GM21619 (cell line): ENCODE results near the gene MACC1.

Experiments
- ATAC-seq: cut with Tn5 transposase; IDR thresholded peaks from one replicate; pipeline ENCODE4 v1.9.1; 2021; ENCODE audit not compliant: unreplicated experiment

MACC1 gene, protein sequence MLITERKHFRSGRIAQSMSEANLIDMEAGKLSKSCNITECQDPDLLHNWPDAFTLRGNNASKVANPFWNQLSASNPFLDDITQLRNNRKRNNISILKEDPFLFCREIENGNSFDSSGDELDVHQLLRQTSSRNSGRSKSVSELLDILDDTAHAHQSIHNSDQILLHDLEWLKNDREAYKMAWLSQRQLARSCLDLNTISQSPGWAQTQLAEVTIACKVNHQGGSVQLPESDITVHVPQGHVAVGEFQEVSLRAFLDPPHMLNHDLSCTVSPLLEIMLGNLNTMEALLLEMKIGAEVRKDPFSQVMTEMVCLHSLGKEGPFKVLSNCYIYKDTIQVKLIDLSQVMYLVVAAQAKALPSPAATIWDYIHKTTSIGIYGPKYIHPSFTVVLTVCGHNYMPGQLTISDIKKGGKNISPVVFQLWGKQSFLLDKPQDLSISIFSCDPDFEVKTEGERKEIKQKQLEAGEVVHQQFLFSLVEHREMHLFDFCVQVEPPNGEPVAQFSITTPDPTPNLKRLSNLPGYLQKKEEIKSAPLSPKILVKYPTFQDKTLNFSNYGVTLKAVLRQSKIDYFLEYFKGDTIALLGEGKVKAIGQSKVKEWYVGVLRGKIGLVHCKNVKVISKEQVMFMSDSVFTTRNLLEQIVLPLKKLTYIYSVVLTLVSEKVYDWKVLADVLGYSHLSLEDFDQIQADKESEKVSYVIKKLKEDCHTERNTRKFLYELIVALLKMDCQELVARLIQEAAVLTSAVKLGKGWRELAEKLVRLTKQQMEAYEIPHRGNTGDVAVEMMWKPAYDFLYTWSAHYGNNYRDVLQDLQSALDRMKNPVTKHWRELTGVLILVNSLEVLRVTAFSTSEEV

GRCh38 chr7:20217193-20217948, at the start of gene MACC1:
MACC1 (minus strand) TSS chr7:20217384; CDS start chr7:20161862, 55,522 bp downstream.
- ATAC-seq, result peak; percentile 46

DNA sequence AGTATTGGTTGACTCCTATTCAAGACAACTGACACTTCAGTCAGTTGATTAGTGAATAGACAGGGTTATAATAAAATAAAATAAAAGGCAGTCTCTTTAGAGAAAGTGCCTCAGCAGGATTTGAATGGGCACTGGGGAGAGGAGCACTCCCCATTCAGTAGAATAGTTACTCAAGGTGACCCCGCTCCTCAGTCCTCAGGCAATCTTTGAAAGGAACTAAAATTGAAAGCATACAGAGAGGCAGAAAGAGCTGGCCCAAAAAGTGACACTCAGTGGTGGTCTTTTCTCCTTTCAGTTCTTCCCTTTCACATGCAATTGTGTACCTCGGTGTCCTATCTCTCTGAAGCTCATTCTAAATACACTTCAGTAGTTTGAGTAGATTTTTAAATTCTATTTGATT, 47.4 kb upstream of the MACC1 start:
- ATAC-seq, result no peak

DNA sequence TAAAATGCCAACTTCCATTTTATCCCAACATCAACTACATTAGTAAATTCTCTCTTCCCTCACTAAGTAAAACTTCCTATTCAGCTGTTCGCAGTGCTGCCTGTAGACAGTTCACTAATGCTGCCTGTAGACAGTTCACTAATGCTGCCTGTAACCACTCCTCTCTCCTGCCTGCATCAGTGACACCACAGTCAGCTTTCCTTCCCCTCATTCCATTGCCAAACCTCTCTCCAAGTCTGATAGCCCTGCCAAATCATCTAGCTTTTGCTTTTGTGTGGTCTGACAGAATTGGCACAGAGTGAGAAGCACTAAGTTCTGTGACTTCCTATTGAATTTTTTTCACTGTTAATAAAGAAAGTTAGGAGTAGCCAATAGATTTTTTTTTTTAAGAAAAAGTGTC, 43.0 kb upstream of the MACC1 start:
- ATAC-seq, result no peak

DNA sequence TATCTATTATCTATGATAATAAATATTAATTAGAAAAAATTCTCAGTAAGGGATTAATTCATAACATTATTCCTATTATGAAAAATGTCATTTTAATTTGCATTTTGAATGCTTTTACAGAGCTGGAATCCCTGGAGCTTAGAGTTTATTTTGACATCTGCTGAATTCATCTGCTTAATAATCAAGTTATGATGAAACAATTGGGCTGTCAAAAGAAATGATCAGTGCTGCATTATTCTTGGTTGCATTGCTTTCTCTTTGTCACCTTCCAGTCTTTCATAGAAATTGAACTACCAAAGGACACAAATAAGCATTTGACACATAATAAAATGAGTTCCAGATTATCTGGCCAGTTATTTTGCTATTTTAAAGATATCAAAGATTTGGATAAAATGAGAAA, 40.0 kb upstream of the MACC1 start:
- no peak for ATAC-seq

DNA sequence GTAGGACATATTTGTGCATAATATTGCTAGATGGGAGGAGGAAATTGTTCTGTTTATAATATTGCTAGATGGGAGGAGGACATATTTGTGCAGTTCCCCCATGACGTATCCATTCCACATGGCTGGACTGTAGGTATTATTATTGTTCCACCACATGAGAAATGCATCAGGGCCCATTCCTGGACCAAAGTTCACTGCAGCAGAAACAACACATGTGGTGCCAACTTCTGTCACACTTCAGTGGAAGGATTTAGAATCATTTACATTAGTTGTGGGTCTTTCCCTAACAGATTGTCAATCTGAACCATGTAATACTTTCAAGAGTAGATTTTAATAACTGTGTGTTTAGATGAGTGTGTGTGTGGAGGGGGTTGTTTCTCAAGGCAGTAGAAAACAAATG, 32.7 kb upstream of the MACC1 start:
- no peak for ATAC-seq

GRCh38 chr7:20249376-20249775, 32.2 kb upstream of the MACC1 start:
- no peak for ATAC-seq

- ATAC-seq, result no peak
Observed at GRCh38 chr7:20246236-20246635, 29.1 kb upstream of the MACC1 start.

GRCh38 chr7:20244334-20245120, 27.3 kb upstream of the MACC1 start:
- no peak for ATAC-seq

- ATAC-seq, result no peak
Observed at GRCh38 chr7:20241911-20242261, 24.7 kb upstream of the MACC1 start.

DNA sequence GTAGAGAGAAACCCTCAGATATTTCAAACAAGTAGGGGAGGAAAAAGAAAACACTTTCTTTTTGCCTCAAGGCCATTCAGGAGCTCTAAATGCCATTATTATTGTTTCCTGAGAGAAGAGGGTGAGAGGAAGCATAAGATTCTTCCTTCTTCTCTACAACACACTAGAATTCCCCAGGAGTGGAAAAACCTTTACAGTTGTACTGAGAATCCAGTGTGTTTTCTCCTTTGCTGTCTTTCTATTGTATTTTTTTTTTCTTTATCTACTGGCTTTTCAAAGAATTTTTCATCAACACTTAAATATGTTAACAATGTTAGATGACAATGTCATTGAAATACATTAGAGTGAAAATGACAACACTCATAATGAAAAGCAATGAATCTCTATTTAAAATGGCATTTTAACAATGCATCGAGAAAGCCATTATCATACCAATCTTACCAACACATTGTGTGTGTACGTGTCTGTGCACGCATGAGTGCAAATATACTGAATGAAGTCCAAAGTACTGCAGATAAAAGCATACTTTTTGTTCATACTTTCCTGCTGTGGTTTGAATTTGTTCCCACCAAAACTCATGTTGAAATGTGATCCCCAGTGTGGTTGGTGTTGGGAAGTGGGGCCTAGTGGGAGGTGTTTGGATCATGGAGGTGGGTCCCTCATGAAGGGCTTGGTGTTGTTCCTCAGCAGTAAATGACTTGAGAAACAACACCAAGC, 24.2 kb upstream of the MACC1 start:
- no peak for ATAC-seq

- peak; percentile 41 for ATAC-seq
Observed at GRCh38 chr7:20240080-20240926, 23.1 kb upstream of the MACC1 start.

GRCh38 chr7:20238754-20239324, 21.7 kb upstream of the MACC1 start:
- peak; percentile 84 for ATAC-seq

DNA sequence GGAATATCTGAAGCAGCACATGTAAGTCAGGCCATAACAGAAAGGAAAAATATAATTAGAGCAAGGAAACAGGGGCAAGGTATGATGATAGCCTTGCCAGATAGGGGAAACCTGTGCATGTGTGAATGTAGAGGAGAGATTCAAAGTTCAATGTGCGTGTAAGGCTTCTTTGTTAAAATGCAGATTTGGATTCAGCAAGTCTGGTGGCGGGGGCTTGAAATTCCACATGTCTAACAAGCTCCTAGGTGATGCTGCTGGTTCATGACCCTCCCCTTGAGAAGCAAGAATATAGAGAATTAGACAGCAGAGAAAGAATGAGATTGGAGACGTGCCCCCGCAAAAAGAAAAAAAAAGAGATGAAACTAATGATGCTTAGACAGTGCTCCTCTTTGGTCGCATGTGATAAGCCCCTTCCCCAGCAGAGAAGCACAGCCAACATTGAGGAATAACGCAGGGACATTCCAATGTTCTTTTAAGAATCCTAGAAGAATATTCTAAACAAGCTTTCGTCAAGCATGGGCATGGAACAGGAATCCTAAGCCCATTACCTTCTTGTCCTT, 21.1 kb upstream of the MACC1 start:
- no peak for ATAC-seq

DNA sequence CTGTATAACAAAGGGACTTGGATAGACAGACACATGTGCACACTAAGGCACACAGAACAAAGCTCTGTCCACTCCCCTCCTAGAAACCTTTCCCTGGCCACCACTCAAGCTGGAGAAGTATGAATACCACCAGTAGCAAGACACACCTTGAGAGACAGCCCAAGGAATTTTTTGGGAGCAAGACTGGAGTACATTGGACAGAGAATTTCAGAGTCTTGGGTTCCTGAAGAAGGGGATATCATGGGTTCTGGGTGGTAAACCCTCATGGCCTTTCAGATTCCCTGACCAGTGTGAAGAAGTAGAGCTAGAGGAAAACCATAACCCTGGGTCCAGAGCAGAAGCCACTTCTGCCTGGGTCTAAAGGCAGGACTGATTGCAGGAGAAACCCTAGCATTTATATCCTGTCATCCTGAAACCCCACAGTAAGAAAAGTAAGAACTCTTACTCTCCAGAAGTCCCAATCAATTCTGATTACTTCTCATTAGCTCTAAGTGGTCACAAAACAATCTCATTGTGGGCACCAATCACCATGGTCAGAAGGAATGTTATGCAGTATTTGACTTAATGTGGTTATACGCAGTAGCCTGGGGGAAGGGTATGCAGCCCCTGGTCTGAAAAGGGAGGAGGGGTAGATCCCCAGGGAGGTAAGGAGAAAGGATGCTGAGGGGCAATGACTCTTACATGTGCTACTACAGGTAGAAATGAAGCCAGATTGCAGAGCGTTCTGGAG, 20.4 kb upstream of the MACC1 start:
- ATAC-seq, result no peak

GRCh38 chr7:20236790-20237189, 19.6 kb upstream of the MACC1 start:
- ATAC-seq, result no peak

- no peak for ATAC-seq
Observed at GRCh38 chr7:20236043-20236442, 18.9 kb upstream of the MACC1 start.

GRCh38 chr7:20235288-20235687, 18.1 kb upstream of the MACC1 start:
- ATAC-seq, result no peak

DNA sequence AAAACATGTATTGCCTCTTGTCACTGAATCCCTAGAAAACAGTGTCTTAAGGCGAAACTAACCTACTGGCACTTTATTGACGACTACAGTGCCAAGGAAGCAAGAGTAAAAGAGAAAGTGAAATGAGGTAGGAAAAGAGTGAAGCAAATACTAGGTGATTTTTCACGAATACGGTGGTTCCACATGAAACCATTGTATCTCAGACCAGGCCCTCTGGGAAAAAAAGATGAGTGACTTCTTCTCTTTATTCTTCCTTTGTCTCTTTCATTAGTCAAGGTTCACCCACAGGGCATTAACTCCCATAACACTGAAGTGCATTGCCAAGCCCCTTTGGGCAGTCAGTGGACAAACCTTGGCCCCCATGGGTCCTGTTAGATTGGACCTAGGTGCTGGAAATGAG, 16.2 kb upstream of the MACC1 start:
- ATAC-seq, result no peak
